ENCODE data around the gene PLAC8L1. TPM values are rescaled to one million over a fixed set of nuclear protein-coding genes. Genes with fewer than 3 reads are reported as not detected.

Gene PLAC8L1
- total and polyA plus RNA-seq, 2 of the 8 experiments (the other 6 are each of a cell fraction or from before 2014, with no cell fraction given): 0.42 TPM; not detected in 1

- TF ChIP-seq CHD7 (IDR thresholded peaks at IDR 0.05; ENCODE audit: insufficient replicate concordance, low read length) (no peak), CEBPB (IDR thresholded peaks at IDR 0.05; ENCODE audit: low read depth, low read length) (no peak)
These were observed 11.0 kb upstream of the PLAC8L1 start (continued) for GRCh38 chr5:146116361-146116760.

All from H1 (cell line).